Liver (tissue), 2 donors: ENCODE measurements around the gene CES4A.

Experiments
- CTCF ChIP-seq: fragments of 150-350 bp; IDR thresholded peaks from 2 replicates; pipeline ENCODE4 v1.5.1; 2017; ENCODE audit warnings: improper control_type of control experiment, low read depth, low read length; ENCODE audit not compliant: missing input control
- FOXA2 ChIP-seq: IDR thresholded peaks from 2 replicates; pipeline ENCODE4 v1.6.1; 2016; ENCODE audit warnings: antibody characterized with exemption
- TF ChIP-seq, protein P1 (sequence below): IDR thresholded peaks from 2 replicates; pipeline ENCODE4 v1.6.1; 2016; ENCODE audit warnings: antibody characterized with exemption
- donor health status: healthy.

DNA sequence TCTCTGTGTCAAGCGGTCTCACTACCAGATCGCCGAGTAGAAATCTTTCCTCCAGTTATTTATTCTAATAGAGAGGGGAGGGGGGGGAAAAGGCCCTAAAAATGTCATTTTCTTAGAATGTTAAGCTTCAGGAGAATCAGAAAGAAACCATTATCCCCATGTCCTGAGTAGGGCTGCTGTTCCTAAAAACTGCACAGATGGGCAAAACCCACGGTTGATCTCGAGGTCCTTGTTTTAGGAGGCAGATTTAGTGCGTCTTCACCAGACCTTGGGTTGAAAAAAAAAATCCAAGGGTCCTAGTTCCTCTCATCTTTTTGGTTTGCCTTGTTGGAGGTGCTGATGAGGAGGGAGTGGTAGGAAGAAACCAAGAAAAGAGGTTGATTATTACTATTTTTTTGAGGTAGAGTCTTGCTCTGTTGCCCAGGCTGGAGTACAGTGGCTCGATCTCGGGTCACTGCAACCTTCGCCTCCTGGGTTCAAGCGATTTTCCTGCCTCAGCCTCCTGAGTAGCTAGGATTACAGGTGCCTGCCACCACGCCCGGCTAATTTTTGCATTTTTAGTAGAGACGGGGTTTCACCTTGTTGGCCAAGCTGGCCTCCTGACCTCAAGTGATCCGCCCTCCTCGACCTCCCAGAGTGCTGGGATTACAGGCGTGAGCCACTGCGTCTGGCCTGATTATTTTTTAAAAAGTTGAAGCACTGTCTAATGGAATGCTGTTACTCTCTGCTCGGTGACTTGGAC, 42.0 kb downstream of the CES4A start:
- TF ChIP-seq, protein P1, sequence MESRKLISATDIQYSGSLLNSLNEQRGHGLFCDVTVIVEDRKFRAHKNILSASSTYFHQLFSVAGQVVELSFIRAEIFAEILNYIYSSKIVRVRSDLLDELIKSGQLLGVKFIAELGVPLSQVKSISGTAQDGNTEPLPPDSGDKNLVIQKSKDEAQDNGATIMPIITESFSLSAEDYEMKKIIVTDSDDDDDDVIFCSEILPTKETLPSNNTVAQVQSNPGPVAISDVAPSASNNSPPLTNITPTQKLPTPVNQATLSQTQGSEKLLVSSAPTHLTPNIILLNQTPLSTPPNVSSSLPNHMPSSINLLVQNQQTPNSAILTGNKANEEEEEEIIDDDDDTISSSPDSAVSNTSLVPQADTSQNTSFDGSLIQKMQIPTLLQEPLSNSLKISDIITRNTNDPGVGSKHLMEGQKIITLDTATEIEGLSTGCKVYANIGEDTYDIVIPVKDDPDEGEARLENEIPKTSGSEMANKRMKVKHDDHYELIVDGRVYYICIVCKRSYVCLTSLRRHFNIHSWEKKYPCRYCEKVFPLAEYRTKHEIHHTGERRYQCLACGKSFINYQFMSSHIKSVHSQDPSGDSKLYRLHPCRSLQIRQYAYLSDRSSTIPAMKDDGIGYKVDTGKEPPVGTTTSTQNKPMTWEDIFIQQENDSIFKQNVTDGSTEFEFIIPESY = no peak
- TF ChIP-seq FOXA2 = no peak
- TF ChIP-seq CTCF = no peak
